H1 (cell line): Measurements from ENCODE around the gene SPRR2F. TPM values are rescaled to one million over a fixed set of nuclear protein-coding genes. Genes with fewer than 3 reads are reported as not detected.

Experiments
- CTCF ChIA-PET: fragments of 300-600 bp; sonication (Branson Sonifier 250); formaldehyde crosslinking; loops from one replicate; lab custom pipeline; 2021; ENCODE audit not compliant: partially characterized antibody; lab: Charles Lee
- POLR2A ChIA-PET: fragments of 300-600 bp; sonication (Branson Sonifier 250); formaldehyde crosslinking; loops from one replicate; lab custom pipeline; 2021; ENCODE audit warnings: inconsistent platforms; ENCODE audit not compliant: partially characterized antibody; lab: Charles Lee
- DNase-seq, 2 experiments: peaks; one replicate each; pipeline versions ENCODE4 v3.0.0 to v3.0.0-alpha.2; 2010 to 2022; ENCODE audit warnings: low spot score in 2 of 2, low read depth in 1 of 2, mixed read lengths in 1 of 2
- FAIRE-seq: peaks from 2 replicates; lab custom pipeline; 2011; peaks lifted over from hg19 to GRCh38; lab: Jason Lieb, UNC
- H2AFZ ChIP-seq: 2 replicates; pipeline ENCODE4 v1.8.1; 2012; ENCODE audit warnings: low read length, inconsistent platforms
- H2AK5ac ChIP-seq: 2 replicates; pipeline ENCODE4 v1.6.1; 2013; ENCODE audit warnings: low read depth, low read length
- H2BK120ac ChIP-seq: replicated peaks from 2 replicates; pipeline ENCODE3; 2013; ENCODE audit warnings: low read depth, low read length, inconsistent platforms
- H2BK12ac ChIP-seq: 2 replicates; pipeline ENCODE4 v1.6.1; 2013; ENCODE audit warnings: low read depth, low read length
- H2BK15ac ChIP-seq: 2 replicates; pipeline ENCODE4 v1.6.1; 2013; ENCODE audit warnings: low read length
- H2BK20ac ChIP-seq: 2 replicates; pipeline ENCODE4 v1.6.1; 2013; ENCODE audit warnings: low read length
- H2BK5ac ChIP-seq: 2 replicates; pipeline ENCODE4 v1.6.1; 2013; ENCODE audit warnings: low read depth, low read length
- H3K14ac ChIP-seq: 2 replicates; pipeline ENCODE4 v1.6.1; 2013; ENCODE audit warnings: inconsistent platforms; ENCODE audit not compliant: insufficient read length
- H3K18ac ChIP-seq: 2 replicates; pipeline ENCODE4 v1.6.1; 2013; ENCODE audit warnings: low read length; ENCODE audit errors: extremely low read depth
- H3K23ac ChIP-seq: 2 replicates; pipeline ENCODE4 v1.6.1; 2013; ENCODE audit warnings: inconsistent platforms; ENCODE audit not compliant: insufficient read length
- H3K23me2 ChIP-seq: 2 replicates; pipeline ENCODE4 v1.6.1; 2013; ENCODE audit warnings: low read depth, low read length
- H3K27ac ChIP-seq: 2 replicates; pipeline ENCODE4 v1.6.1; 2011; ENCODE audit warnings: low read depth, low read length, inconsistent platforms
- H3K27me3 ChIP-seq, 4 experiments: replicated peaks in 1 of 4; 1 replicate in 1 of 4; 2 replicates in 3 of 4; pipeline versions ENCODE4 v1.6.1 to v1.8.1; 2011 to 2013; ENCODE audit warnings: low read length in 3 of 4, mild to moderate bottlenecking in 3 of 4, inconsistent platforms in 2 of 4, mixed read lengths in 2 of 4, moderate library complexity in 1 of 4; ENCODE audit not compliant: control insufficient read depth in 3 of 4, insufficient read depth in 3 of 4; ENCODE audit errors: extremely low read depth in 1 of 4
- H3K36me3 ChIP-seq, 4 experiments: 2 replicates each; pipeline versions ENCODE4 v1.6.1 to v1.8.1; 2011 to 2013; ENCODE audit warnings: mild to moderate bottlenecking in 4 of 4, low read length in 3 of 4, moderate library complexity in 2 of 4, control low read depth in 1 of 4, inconsistent platforms in 1 of 4; ENCODE audit not compliant: insufficient read depth in 4 of 4, control insufficient read depth in 2 of 4
- H3K4ac ChIP-seq: replicated peaks from 2 replicates; pipeline ENCODE3; 2013; ENCODE audit warnings: low read length, low read depth, mixed read lengths, inconsistent platforms; ENCODE audit not compliant: insufficient read length
- H3K4me1 ChIP-seq, 4 experiments: replicated peaks in 1 of 4; 1 replicate in 1 of 4; 2 replicates in 3 of 4; pipeline versions ENCODE4 v1.6.1 to v1.8.1; 2011 to 2013; ENCODE audit warnings: low read length in 3 of 4, inconsistent platforms in 2 of 4, mixed read lengths in 1 of 4; ENCODE audit not compliant: insufficient read depth in 4 of 4, control insufficient read depth in 3 of 4
- H3K4me2 ChIP-seq, 2 experiments: 2 replicates each; pipeline versions ENCODE4 v1.6.1 to v1.8.1; 2011 to 2013; ENCODE audit warnings: low read depth in 2 of 2, low read length in 2 of 2, control low read depth in 1 of 2, inconsistent platforms in 1 of 2, mild to moderate bottlenecking in 1 of 2; ENCODE audit not compliant: insufficient read depth in 1 of 2
- H3K4me3 ChIP-seq, 4 experiments: fragments of 200-600, 300-600 bp in 1 of 4; sonication (generic), shearing (Covaris generic), sonication (Bioruptor Twin) in 1 of 4; 2 replicates each; pipeline versions ENCODE4 v1.5.1 to v1.8.1; 2011 to 2016; ENCODE audit warnings: low read length in 4 of 4, low read depth in 3 of 4, control low read depth in 2 of 4, inconsistent platforms in 2 of 4, mild to moderate bottlenecking in 2 of 4, mixed read lengths in 1 of 4, moderate library complexity in 1 of 4; ENCODE audit not compliant: insufficient read depth in 2 of 4; ENCODE audit errors: extremely low read depth in 1 of 4
- H3K56ac ChIP-seq: replicated peaks from 2 replicates; pipeline ENCODE3; 2013; ENCODE audit warnings: low read depth, mild to moderate bottlenecking, mixed read lengths, low read length, inconsistent platforms; ENCODE audit not compliant: insufficient read length
- H3K79me1 ChIP-seq: 2 replicates; pipeline ENCODE4 v1.6.1; 2013; ENCODE audit warnings: low read depth, low read length, control low read depth
- H3K79me2 ChIP-seq, 2 experiments: 2 replicates each; pipeline versions ENCODE4 v1.6.1 to v1.8.1; 2012 to 2013; ENCODE audit warnings: low read length in 2 of 2, mild to moderate bottlenecking in 2 of 2, inconsistent platforms in 1 of 2; ENCODE audit not compliant: insufficient read depth in 2 of 2, control insufficient read depth in 1 of 2
- H3K9ac ChIP-seq, 4 experiments: replicated peaks in 1 of 4; 1 replicate in 1 of 4; 2 replicates in 3 of 4; pipeline versions ENCODE4 v1.6.1 to v1.8.1; 2011 to 2013; ENCODE audit warnings: low read depth in 3 of 4, low read length in 3 of 4, control low read depth in 2 of 4, mild to moderate bottlenecking in 2 of 4, moderate library complexity in 2 of 4, inconsistent platforms in 1 of 4; ENCODE audit errors: extremely low read depth in 1 of 4
- H3K9me3 ChIP-seq, 2 experiments: 2 replicates each; pipeline versions ENCODE4 v1.6.1 to v1.8.1; 2012 to 2013; ENCODE audit warnings: mild to moderate bottlenecking in 2 of 2, moderate library complexity in 2 of 2, control low read depth in 1 of 2, inconsistent platforms in 1 of 2, low read depth in 1 of 2, low read length in 1 of 2, mixed read lengths in 1 of 2; ENCODE audit not compliant: insufficient read depth in 2 of 2
- H4K20me1 ChIP-seq, 2 experiments: replicated peaks in 1 of 2; 2 replicates each; pipeline versions ENCODE3 to v1.8.1; 2011 to 2013; ENCODE audit warnings: inconsistent platforms in 2 of 2, low read length in 2 of 2, mild to moderate bottlenecking in 1 of 2; ENCODE audit not compliant: insufficient read depth in 2 of 2, control insufficient read depth in 1 of 2
- H4K5ac ChIP-seq: 2 replicates; pipeline ENCODE4 v1.6.1; 2013; ENCODE audit warnings: low read length, low read depth, mixed read lengths, inconsistent platforms; ENCODE audit not compliant: insufficient read length
- H4K8ac ChIP-seq: 2 replicates; pipeline ENCODE4 v1.8.0; 2013; ENCODE audit warnings: mild to moderate bottlenecking, moderate library complexity, low read length, inconsistent platforms; ENCODE audit not compliant: insufficient read depth; ENCODE audit errors: extremely low read depth
- H4K91ac ChIP-seq: replicated peaks from 2 replicates; pipeline ENCODE3; 2013; ENCODE audit warnings: low read length, mixed read lengths, inconsistent platforms; ENCODE audit not compliant: insufficient read length
- CBX5 ChIP-seq: fragments of 300-800, 300-1000 bp; sonication (generic); IDR thresholded peaks from 2 replicates; pipeline ENCODE4 v1.7.1; 2016; ENCODE audit warnings: antibody characterized with exemption, low read length, low read depth
- MAX ChIP-seq: IDR thresholded peaks from 2 replicates; pipeline ENCODE4 v1.6.1; 2012; ENCODE audit warnings: inconsistent platforms
- RAD21 ChIP-seq, 2 experiments: IDR thresholded peaks in 1 of 2; conservative IDR thresholded peaks in 1 of 2; 2 replicates each; pipeline ENCODE4 v1.6.1; 2011; ENCODE audit warnings: low read depth in 2 of 2, low read length in 2 of 2, improper control_type of control experiment in 1 of 2, inconsistent platforms in 1 of 2, mild to moderate bottlenecking in 1 of 2, moderate library complexity in 1 of 2
- RBBP5 ChIP-seq: IDR thresholded peaks from 2 replicates; pipeline ENCODE4 v1.7.1; 2012; ENCODE audit warnings: low read depth, mild to moderate bottlenecking, inconsistent platforms, low read length, moderate library complexity, borderline replicate concordance
- RNF2 ChIP-seq: fragments of 200-900, 300-1000 bp; sonication (generic); IDR thresholded peaks from 2 replicates; pipeline ENCODE4 v1.7.1; 2016; ENCODE audit warnings: borderline replicate concordance, low read depth, mild to moderate bottlenecking, antibody characterized with exemption, low read length; ENCODE audit not compliant: poor library complexity, severe bottlenecking; ENCODE audit errors: missing control alignments
- RXRA ChIP-seq: IDR thresholded peaks from 2 replicates; pipeline ENCODE4 v1.6.1; 2011; ENCODE audit warnings: low read depth, mild to moderate bottlenecking, low read length, moderate library complexity; ENCODE audit not compliant: insufficient read depth
- YY1 ChIP-seq: IDR thresholded peaks from 2 replicates; pipeline ENCODE4 v1.6.1; 2011; ENCODE audit warnings: low read depth, mild to moderate bottlenecking, low read length
- WGBS, 2 experiments: shearing (Covaris generic) in 1 of 2; methylation state at CpG; one replicate each; pipeline versions ENCODE4 v1.1.6 to v1.1.7; 2013 to 2015; ENCODE audit warnings: low lambda C conversion rate in 2 of 2, mixed read lengths in 2 of 2, inconsistent platforms in 1 of 2, low coverage in 1 of 2, missing lambda C conversion rate in 1 of 2; ENCODE audit not compliant: insufficient replicate concordance in 2 of 2, insufficient coverage in 1 of 2, insufficient read length in 1 of 2; ENCODE audit errors: extremely low coverage in 1 of 2, missing lambda C conversion rate in 1 of 2; 5-methylcytosine and 5-hydroxymethylcytosine counted together
- polyA plus RNA-seq, 7 experiments: library from polyadenylated mRNA; depleted of rRNA in 3 of 7; stranded (reverse) in 5 of 7; unstranded in 2 of 7; fragments of >200 nt in 5 of 7; fragments of 200-250 nt in 2 of 7; gene quantifications; 1 replicate in 5 of 7; 2 replicates in 1 of 7; 4 replicates in 1 of 7; pipeline versions ENCODE4 v1.2.1 to v1.2.3, GENCODE V29; 2011 to 2013; ENCODE audit warnings: missing spikeins in 2 of 7, mixed read lengths in 2 of 7
- total RNA-seq: library from RNA; stranded (reverse); fragmentation: NEBNext Ultra II Directional; extraction: Animal tissue kit (Norgen Biotek cat#: 25700); gene quantifications from 2 replicates; pipeline ENCODE4 v1.2.1, GENCODE V29; 2021

Gene SPRR2F
- total and polyA plus RNA-seq, 2 of the 8 experiments (the other 6 are each of a cell fraction or from before 2014, with no cell fraction given) = 0.50 to 1.1 TPM

- 86% methylated on average over 3 of the region's 3 CpGs; no CpG with 5 or more reads in 1 of the 2 experiments for WGBS, 2 experiments
- H3K36me3 ChIP-seq = no peaks in the 10 kb centered on the region
- H2BK15ac ChIP-seq = no peak overlapping the region
- no peak overlapping the region for H3K4me3 ChIP-seq
- no peak overlapping the region for H4K8ac ChIP-seq
- DNase-seq (no peak), FAIRE-seq (no peak)
- no peak overlapping the region for H3K4ac ChIP-seq
- no peak overlapping the region for H3K18ac ChIP-seq
- no peak overlapping the region for H3K4me2 ChIP-seq
- H3K23ac ChIP-seq = no peak overlapping the region
- H2BK120ac ChIP-seq = no peak overlapping the region
- ChIA-PET POLR2A (no interaction called here), CTCF (interaction anchor here (0.6 kb wide), 1 partner anchor 1204 kb away, joined by 3 read pairs; no protein-coding TSS in a partner anchor)
- peaks cover 0 to 5% (median 0%) of the 10 kb centered on the region in 4 experiments; a peak in 1 of 7 replicates for H3K4me1 ChIP-seq
- no peaks in the 10 kb centered on the region for H3K79me1 ChIP-seq
- H3K23me2 ChIP-seq = no peaks in the 10 kb centered on the region
- H4K5ac ChIP-seq = no peak overlapping the region
- no peaks in the 10 kb centered on the region for H3K27me3 ChIP-seq
- no peak overlapping the region for H3K56ac ChIP-seq
- no peak overlapping the region for H2BK12ac ChIP-seq
- TF ChIP-seq RBBP5 = no peak
- no peak for TF ChIP-seq MAX
- TF ChIP-seq RNF2 = no peak
- TF ChIP-seq RAD21 (IDR thresholded peaks at IDR 0.05 in 1 of 2, conservative IDR thresholded peaks at IDR 0.05 in 1 of 2; ENCODE audit: low read depth in 2 of 2, low read length in 2 of 2) = no peak
- no peak for TF ChIP-seq CBX5
- TF ChIP-seq YY1 = no peak
- no peak for TF ChIP-seq RXRA
- no peak overlapping the region for H2AFZ ChIP-seq
- H3K9me3 ChIP-seq = no peaks in the 10 kb centered on the region; a peak in 1 of 4 replicates
- H2AK5ac ChIP-seq = no peak overlapping the region
- H3K27ac ChIP-seq = no peak overlapping the region
- H3K9ac ChIP-seq = no peak overlapping the region
- H4K20me1 ChIP-seq = no peaks in the 10 kb centered on the region
- no peak overlapping the region for H4K91ac ChIP-seq
- H2BK5ac ChIP-seq = no peak overlapping the region
- H3K79me2 ChIP-seq = no peaks in the 10 kb centered on the region
- H3K14ac ChIP-seq = no peak overlapping the region
- H2BK20ac ChIP-seq = no peak overlapping the region
Measured at GRCh38 chr1:153140484-153140883, 27.2 kb upstream of the SPRR2F start.
